ENCODE data around the gene E2F4.

Gene E2F4

GRCh38 chr16:67157892-67158635, 33.9 kb upstream of the E2F4 start:
- DNase-seq, result peak; percentile 52

- peak; percentile 89 for DNase-seq
Observed at GRCh38 chr16:67158637-67159600, 33.0 kb upstream of the E2F4 start.

DNA sequence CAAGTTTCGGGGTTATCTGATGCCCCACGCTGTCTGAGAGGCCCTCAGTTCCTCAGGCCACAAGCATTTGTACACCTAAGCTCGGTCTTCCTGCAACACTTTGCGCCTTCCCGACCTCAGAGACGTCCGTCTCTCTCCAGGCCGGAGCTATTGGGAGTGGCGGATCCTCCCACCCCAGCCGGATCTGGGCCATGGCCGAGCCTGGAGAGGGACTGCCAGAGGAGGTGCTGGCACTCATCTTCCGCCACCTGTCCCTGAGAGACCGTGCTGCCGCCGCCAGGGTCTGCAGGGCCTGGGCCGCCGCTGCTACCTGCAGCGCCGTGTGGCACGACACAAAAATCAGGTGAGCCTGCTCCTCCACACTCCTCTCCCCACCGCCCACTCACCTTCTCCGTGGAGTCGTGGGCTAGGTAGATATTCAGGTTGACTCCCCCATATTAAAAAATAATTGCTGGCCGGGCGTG, 30.3 kb upstream of the E2F4 start:
- DNase-seq, result no peak

- DNase-seq, result no peak
Observed at GRCh38 chr16:67162506-67163163, 29.3 kb upstream of the E2F4 start.

DNA sequence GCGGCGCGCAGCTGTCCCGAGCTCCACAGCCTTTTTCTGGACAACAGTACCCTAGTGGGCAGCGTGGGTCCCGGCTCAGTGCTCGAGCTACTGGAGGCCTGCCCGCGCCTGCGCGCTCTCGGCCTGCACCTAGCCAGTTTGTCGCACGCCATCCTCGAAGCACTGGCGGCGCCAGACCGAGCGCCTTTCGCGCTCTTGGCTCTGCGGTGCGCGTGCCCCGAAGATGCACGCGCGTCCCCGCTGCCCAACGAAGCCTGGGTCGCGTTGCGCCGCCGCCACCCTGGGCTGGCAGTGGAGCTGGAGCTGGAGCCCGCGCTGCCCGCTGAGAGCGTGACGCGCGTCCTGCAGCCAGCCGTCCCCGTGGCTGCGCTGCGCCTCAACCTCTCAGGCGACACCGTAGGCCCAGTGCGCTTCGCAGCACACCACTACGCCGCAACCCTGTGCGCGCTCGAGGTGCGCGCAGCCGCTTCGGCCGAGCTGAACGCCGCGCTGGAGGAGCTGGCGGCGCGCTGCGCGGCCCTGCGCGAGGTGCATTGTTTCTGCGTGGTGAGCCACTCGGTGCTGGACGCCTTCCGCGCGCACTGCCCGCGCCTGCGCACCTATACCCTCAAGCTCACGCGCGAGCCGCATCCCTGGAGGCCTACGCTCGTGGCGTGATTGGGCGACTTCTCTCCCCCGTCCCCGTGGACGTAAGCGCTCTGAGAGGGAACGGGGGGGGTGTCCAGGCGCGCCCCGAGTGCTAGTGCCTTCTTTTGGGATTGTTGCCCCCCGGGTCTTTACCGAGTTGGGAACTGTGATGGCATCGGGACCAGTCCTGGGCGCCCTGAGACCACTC, 28.6 kb upstream of the E2F4 start:
- DNase-seq, result peak; percentile 42

DNA sequence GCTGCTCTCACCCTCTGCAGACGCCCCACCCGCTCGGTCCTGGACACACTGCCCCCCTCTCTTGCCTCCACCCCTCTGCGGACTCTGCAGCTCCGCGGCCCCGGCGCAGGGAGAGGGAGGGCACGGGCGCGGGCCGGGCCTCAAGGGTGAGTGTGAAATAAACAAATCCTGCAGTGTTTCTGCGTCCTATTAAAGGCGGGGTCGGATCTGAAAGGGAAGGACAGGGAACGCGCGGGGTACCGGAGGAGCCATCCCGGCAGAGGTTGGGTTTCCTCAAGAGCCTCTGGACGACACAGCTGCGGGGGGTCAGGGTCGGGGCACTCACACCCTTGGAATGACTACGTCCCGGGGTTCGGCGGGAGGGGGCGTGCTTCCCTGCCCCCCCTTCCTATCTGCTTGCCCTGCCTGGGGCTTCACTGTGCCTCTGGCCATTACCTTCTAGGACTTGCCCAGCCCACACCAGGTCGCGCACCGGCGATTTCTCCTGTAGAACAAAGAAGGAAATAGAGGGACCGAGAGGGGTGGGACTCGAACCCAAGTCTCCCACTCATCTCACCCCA, 27.9 kb upstream of the E2F4 start:
- no peak for DNase-seq

DNA sequence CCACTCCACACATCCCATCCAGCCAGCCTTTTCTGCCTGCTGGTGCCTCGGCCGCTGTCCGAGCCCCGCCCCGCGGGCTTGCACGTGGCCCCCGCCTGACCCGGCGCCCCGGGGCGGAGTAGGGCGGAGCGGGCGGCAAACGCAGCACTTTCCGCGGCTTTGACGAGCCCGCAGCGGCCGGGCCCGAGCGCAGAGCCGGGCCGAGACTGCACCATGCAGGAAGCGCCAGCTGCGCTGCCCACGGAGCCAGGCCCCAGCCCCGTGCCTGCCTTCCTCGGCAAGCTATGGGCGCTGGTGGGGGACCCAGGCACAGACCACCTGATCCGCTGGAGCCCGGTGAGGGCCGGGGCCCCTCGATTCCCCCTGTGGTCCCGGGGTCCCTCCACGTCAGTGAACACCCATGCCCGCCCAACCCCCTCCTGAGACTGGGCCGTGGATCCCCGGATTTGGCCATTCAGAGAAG, 27.3 kb upstream of the E2F4 start, which contains the start of gene HSF4:
Gene HSF4 (plus strand): TSS at position 147 of the 463 bp plus-strand sequence. CDS start 67 bp downstream, at position 214.
- DNase-seq, result no peak

GRCh38 chr16:67165121-67166078, 26.6 kb upstream of the E2F4 start:
- DNase-seq, result no peak

DNA sequence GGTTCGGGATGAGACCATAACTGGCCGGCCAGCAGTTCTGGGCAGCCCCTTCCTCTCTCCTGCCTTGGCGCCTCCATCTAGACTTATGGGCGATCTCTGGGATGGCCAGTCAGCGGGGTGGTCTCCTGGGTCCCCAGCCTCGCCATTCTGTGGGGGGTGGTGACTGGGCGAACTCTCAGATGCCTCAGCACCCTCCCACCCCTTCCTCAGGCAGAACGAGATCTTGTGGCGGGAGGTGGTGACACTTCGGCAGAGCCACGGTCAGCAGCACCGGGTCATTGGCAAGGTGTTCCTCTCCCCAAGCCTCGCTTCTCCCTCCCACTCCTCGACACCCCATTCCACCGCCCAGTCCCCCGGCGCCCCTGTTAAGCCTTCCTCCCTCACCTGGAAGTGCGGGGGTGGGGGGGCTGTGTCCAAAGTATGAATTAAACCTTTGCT, 25.8 kb upstream of the E2F4 start:
- DNase-seq, result no peak

DNA sequence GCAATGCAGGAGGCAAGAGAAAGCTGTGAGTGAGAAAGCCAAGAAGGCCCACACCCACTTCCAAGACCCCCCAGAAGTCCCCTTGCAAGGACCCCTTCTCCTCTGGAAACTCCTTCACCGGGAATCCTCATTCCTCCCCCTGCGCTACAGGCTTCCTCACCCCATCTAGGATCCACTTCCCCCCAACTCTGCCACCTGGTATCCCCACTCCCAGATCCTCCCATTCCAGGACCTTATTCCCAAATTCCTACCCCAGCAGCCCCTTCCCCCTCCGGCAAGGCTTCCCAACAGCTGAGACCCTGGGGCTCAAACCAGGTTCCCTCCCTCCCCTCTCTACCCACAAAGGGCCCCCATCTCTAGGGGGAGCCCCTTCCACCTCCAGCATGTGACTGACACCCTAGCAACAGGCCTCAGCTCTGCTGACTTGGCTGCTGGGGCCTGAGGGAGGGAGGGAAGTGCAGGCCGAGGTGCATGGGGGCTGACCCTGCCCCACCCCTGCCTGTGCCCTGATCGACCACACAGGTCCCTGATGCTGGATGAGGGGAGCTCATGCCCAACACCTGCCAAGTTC, 25.3 kb upstream of the E2F4 start:
- no peak for DNase-seq

DNA sequence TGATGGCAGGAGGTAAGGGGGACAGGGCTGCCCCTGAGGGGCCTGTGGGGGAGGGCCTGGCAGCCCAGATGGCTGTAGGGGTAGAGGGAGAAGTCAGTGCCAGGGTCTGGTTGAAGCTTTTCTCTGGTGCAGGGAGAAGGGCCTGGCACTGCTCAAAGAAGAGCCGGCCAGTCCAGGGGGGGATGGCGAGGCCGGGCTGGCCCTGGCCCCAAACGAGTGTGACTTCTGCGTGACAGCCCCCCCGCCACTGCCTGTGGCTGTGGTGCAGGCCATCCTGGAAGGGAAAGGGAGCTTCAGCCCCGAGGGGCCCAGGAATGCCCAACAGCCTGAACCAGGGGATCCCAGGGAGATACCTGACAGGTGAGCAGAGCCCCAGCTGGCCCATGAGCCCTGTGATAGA, 24.4 kb upstream of the E2F4 start:
- DNase-seq, result no peak

DNA sequence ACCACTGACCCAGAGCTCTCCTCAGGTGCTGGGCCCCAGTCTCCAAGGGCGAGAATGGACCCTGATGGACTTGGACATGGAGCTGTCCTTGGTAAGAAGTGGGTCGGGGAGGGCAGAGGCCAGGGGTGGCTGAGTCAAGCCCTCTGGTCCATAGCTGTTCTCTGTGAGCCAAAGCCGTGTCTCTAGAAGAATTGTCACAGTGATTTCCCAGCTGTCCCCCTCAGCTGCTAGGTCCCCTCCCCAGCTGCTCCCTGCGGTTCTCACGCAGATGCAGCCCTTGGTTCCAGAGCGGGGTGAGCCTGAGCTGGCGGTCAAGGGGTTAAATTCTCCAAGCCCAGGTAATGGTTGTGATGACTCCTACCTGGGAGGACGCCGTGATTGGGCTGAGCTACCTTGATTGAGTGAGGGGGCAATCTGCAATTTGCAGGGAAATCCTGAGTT, 22.9 kb upstream of the E2F4 start:
- no peak for DNase-seq

- DNase-seq, result no peak
Observed at GRCh38 chr16:67169642-67170167, 22.2 kb upstream of the E2F4 start.

DNA sequence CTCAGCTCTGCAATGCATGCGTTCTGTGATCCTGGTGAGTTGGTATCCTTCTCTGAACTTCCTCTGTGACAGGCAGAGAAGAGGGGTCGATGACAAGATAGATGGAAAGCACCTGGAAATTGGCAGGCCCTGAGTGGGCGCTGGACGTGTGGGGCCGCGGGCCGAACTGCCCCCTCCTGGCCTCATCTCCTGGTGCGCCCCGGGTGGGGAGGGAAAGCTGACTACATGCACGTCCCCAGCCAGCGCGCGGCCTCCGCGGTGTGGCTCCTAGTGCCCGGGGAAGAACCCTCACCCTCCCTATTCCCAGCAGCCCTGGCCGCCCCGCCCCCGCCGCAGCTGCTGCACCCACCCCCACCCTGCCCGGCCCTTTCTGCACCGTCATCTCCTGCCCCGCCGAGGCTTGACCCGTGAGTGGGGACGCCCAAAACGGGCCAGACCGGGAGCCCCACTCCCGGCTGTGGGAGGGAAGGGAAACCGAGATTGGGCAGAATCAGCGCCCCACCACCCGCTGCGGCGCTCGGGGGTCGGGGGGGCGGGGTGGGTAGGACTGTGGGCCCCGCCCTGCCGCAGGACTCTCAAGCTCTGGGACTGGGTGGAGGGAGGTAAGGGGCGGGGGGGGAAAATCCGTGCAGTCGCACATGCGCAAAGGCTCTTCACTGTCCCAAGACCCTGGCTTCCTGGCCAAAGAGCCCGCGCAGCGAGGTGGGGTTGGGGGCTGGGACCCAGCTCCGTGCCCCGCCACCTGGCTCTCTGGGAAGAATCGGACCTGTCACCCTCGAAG, 21.6 kb upstream of the E2F4 start, which contains the start of gene NOL3:
Gene NOL3 (plus strand): TSS at position 371 of the 781 bp plus-strand sequence.
- peak; percentile 43 for DNase-seq

- DNase-seq, result no peak
Observed at GRCh38 chr16:67170949-67171649, 20.9 kb upstream of the E2F4 start.

DNA sequence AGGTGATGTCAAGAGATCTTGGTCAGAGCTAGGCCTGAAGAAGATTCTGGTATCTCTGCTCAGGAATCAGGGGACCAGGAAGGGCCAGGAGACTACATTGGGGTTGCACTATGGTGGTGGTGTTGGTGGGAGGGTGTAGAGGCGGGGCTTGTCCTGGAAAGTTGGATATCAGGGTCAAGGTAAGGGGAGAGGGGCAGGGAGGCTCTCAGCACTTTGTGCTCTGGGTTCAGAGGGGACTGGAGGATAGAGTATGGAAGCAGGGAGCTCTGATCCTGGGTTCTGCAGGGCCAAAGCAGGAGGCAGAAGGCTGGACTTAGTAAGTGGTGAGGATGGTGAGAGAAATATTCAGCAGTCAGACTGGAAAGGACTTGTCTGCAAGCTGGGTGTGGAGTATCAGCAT, 18.6 kb upstream of the E2F4 start:
- no peak for DNase-seq

GRCh38 chr16:67173808-67174705, 17.9 kb upstream of the E2F4 start:
- DNase-seq, result peak; percentile 73
